ENCODE measurements around the gene PLEKHG1.

GRCh38 chr6:150624191-150624590 is 24.5 kb downstream of the PLEKHG1 start:
- no peak for TF ChIP-seq CTCF (IDR thresholded peaks at IDR 0.05)
- no peak for TF ChIP-seq POLR2A (IDR thresholded peaks at IDR 0.05)
